Neuron (in vitro differentiated cells): ENCODE results near the gene PIMREG.

ENCODE experiments used
- H2AFZ ChIP-seq: one replicate; pipeline ENCODE4 v1.6.1; 2013; ENCODE audit warnings: low read depth, mild to moderate bottlenecking, inconsistent platforms, low read length, moderate library complexity
- H3K27me3 ChIP-seq: one replicate; pipeline ENCODE4 v1.6.1; 2013; ENCODE audit warnings: low read length; ENCODE audit not compliant: insufficient read depth
- H3K36me3 ChIP-seq: one replicate; pipeline ENCODE4 v1.6.1; 2013; ENCODE audit warnings: low read length; ENCODE audit not compliant: insufficient read depth
- H3K4me1 ChIP-seq: one replicate; pipeline ENCODE4 v1.6.1; 2013; ENCODE audit warnings: low read length; ENCODE audit not compliant: insufficient read depth
- H3K4me3 ChIP-seq: 2 replicates; pipeline ENCODE4 v1.5.1; 2013; ENCODE audit warnings: mild to moderate bottlenecking, low read length, moderate library complexity
- H3K9me3 ChIP-seq: one replicate; pipeline ENCODE4 v1.6.1; 2013; ENCODE audit warnings: low read length

Gene PIMREG

GRCh38 chr17:6470751-6471521 is 26.7 kb downstream of the PIMREG start:
- Histone ChIP-seq H3K27me3 (no peaks in the 10 kb centered on the region), H3K36me3 (no peaks in the 10 kb centered on the region), H3K4me1 (no peaks in the 10 kb centered on the region), H2AFZ (no peak overlapping the region), H3K9me3 (no peaks in the 10 kb centered on the region), H3K4me3 (no peak overlapping the region)

- Histone ChIP-seq H3K9me3 (no peaks in the 10 kb centered on the region), H3K36me3 (no peaks in the 10 kb centered on the region), H3K4me3 (no peak overlapping the region), H3K27me3 (no peaks in the 10 kb centered on the region), H3K4me1 (peaks cover 4% of the 10 kb centered on the region), H2AFZ (no peak overlapping the region)
These were observed 27.5 kb downstream of the PIMREG start for GRCh38 chr17:6471531-6472465.

- Histone ChIP-seq H2AFZ (no peak overlapping the region), H3K4me1 (peaks cover 6% of the 10 kb centered on the region), H3K36me3 (no peaks in the 10 kb centered on the region), H3K9me3 (no peaks in the 10 kb centered on the region), H3K27me3 (no peaks in the 10 kb centered on the region), H3K4me3 (no peak overlapping the region)
These were observed 28.3 kb downstream of the PIMREG start for GRCh38 chr17:6472517-6472916.

GRCh38 chr17:6473128-6473767 is 29.0 kb downstream of the PIMREG start:
- Histone ChIP-seq H3K4me1 (peaks cover 6% of the 10 kb centered on the region), H3K36me3 (no peaks in the 10 kb centered on the region), H3K27me3 (no peaks in the 10 kb centered on the region), H3K9me3 (no peaks in the 10 kb centered on the region), H2AFZ (no peak overlapping the region), H3K4me3 (no peak overlapping the region)

GRCh38 chr17:6474376-6474775 is 30.1 kb downstream of the PIMREG start:
- Histone ChIP-seq H3K4me3 (no peak overlapping the region), H2AFZ (no peak overlapping the region), H3K9me3 (no peaks in the 10 kb centered on the region), H3K27me3 (no peaks in the 10 kb centered on the region), H3K4me1 (peaks cover 6% of the 10 kb centered on the region), H3K36me3 (no peaks in the 10 kb centered on the region)

DNA sequence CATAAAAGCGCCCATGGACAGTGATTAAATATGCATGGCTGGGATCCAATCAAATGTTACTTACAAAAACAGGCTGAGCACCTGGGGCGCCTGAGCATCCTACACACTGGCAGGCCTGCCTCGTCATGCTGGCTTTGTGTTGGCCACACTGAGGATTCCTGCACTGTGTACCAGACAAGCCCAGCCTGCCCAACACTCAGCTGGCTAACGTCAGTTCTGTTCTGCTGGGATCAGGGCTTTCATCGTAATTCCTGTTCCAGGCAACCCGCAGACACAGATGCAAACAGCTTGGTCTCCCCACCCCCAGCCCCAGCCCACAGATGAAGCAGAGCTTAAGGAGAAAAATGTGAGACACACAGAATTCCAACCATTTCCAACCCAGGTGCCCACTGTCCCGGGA is 30.7 kb downstream of the PIMREG start:
- no peaks in the 10 kb centered on the region for H3K27me3 ChIP-seq
- H3K4me3 ChIP-seq: no peak overlapping the region
- no peaks in the 10 kb centered on the region for H3K9me3 ChIP-seq
- no peaks in the 10 kb centered on the region for H3K36me3 ChIP-seq
- peaks cover 6% of the 10 kb centered on the region for H3K4me1 ChIP-seq
- H2AFZ ChIP-seq: no peak overlapping the region

GRCh38 chr17:6475411-6475810 is 31.2 kb downstream of the PIMREG start:
- Histone ChIP-seq H3K9me3 (no peaks in the 10 kb centered on the region), H3K36me3 (no peaks in the 10 kb centered on the region), H3K4me3 (no peak overlapping the region), H3K27me3 (no peaks in the 10 kb centered on the region), H2AFZ (no peak overlapping the region), H3K4me1 (peaks cover 6% of the 10 kb centered on the region)

DNA sequence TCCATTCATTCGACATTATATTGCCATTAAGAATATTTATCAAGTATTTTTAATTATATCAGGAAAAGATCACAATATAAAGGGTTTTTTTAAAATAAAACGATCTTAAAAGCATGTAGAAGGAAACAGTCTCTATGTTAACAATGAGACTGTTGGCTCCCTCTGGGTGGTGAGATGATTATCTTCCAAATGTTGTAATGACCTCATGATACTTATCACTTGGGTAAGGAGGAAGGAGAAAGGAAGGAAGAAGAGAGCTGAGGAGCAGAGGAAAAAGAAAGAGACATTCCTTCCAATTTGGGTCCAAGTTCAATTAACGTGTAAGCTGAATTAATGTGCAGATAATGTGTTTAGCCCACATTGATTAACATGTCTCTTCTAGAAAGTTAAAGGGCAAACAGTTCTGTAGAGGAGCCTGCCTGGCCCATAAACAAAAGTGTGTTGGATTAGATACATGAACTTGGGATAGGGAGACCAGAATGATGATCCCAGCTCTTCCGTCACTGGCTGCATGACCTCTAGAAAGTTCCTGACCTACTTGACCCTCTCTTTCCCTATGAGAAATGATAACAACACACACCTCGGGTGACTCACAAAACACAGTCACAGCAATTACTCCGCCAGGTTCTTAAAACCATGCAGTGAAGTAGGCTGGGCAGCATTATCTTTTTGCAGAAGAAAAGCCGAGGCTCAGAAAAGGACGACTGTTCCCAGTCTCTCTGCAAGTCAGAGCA is 32.0 kb downstream of the PIMREG start:
- Histone ChIP-seq H3K27me3 (no peaks in the 10 kb centered on the region), H2AFZ (no peak overlapping the region), H3K9me3 (no peaks in the 10 kb centered on the region), H3K4me1 (peaks cover 6% of the 10 kb centered on the region), H3K4me3 (no peak overlapping the region), H3K36me3 (no peaks in the 10 kb centered on the region)

DNA sequence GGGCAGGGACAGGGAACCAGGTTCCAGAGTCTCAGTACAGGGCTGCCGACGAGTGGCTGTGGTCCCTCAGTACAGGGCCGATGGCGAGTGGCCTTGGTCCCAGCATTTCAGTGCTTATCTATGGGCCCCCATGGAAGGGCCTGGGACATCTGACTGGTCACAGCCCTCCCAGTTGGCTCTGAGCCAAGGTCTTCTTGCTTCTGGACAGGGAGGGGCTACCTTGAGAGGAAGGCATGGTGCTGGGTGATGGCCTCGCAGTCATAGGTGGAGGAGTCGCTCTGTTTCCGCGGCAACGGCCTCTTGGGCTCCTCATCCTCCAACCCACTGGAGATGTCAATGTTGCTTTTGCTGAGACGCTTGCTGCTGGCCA is 32.5 kb downstream of the PIMREG start:
- Histone ChIP-seq H2AFZ (no peak overlapping the region), H3K4me1 (peaks cover 6% of the 10 kb centered on the region), H3K9me3 (no peaks in the 10 kb centered on the region), H3K4me3 (no peak overlapping the region), H3K36me3 (no peaks in the 10 kb centered on the region), H3K27me3 (no peaks in the 10 kb centered on the region)

DNA sequence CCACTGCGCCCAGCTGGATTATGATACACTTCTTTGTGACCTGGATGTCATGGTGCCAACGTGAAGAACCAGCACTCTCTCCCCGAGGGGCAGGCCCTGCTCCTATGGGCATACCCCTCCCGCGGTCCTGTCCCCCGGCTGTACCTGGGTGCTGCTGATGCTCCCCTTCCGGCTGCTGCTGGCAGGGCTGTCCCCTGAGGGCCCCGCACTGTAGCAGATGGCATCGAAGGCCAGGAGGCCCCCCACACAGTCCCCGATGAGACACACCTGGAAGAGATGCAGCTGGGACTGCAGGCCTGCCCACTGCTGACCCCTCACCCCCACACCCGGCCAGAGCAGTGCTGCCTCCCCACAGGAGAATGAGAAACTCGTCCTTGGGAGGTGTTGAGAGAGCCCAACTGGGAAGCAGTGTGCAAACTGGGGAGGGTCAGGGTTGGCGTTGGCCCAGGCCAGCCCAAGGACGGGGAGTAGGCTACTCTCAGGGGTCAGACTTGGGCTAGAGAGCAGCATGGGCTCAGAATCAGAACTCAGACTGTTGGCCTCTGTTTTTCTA is 33.7 kb downstream of the PIMREG start:
- Histone ChIP-seq H3K9me3 (no peaks in the 10 kb centered on the region), H3K36me3 (no peaks in the 10 kb centered on the region), H2AFZ (no peak overlapping the region), H3K4me1 (peaks cover 6% of the 10 kb centered on the region), H3K27me3 (no peaks in the 10 kb centered on the region), H3K4me3 (no peak overlapping the region)

DNA sequence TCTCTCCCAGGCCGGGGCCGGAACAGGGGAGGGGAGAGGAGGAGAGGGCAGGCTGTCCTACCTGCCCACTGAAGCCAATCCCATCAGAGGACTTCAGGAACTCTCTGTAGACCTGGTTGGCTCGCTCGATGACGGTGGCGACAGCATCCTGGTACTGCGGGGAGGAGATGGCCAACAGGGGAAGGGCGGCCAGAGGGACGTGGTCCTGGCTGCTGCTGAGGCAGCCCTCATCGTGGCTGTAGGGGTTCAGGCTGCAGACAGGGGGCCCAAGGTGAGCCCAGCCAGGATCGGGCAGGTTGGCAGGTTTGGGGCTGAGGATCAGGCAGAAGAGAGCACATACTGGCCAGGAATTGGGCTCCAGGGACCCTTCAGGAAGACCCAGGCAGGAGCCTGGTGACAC is 34.2 kb downstream of the PIMREG start:
- no peak overlapping the region for H2AFZ ChIP-seq

DNA sequence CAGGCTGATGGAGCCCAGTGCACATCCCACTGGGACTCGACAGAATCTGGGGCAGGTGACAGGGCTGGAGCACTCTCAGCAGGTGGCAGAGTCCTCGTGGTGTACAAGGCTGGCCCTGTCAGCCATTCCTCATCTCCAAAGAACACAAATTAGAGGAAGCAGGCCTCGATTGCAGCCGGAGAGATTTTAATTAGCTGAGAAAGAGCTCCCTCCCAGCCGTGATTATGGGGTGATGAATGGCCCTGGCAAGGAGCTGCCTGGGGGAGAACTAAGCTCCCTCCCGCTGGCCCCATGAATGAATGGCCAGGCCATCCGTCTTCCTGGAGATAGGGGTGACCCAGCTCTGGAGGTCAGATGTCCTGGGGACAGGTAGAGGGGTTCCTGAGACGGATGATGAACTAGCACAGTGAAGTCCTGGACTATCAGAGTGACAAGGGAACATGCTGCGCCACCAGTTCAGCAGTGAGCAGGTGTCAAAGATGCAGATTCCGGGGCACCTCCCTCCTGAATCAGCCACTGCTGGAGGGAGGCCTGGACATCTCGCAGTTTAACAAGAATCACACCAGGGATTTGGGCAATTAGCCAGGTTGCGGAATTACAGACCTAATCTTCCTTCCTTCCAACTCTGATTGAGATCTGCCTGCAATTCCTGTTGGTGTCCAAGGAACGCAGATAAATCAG is 35.5 kb downstream of the PIMREG start:
- Histone ChIP-seq H3K4me3 (no peak overlapping the region), H3K9me3 (no peaks in the 10 kb centered on the region), H3K27me3 (no peaks in the 10 kb centered on the region), H3K4me1 (peaks cover 6% of the 10 kb centered on the region), H2AFZ (no peak overlapping the region), H3K36me3 (no peaks in the 10 kb centered on the region)

More for the DNA sequence above, 34.2 kb downstream of the PIMREG start:
- Histone ChIP-seq H3K4me1 (peaks cover 6% of the 10 kb centered on the region), H3K27me3 (no peaks in the 10 kb centered on the region), H3K36me3 (no peaks in the 10 kb centered on the region), H3K4me3 (no peak overlapping the region), H3K9me3 (no peaks in the 10 kb centered on the region)
